ENCODE results near the gene ISCA2.

Gene ISCA2

GRCh38 chr14:74490486-74490885 is 3.1 kb upstream of the ISCA2 start:
- in situ Hi-C loops (cut with MboI; ENCODE audit: low pct_unique_long_range_greater_than_20kb, low sequenced_read_pairs, unreplicated experiment) = no loop called here
- DNase-seq (ENCODE audit: low spot score) = no peak
- no peak for TF ChIP-seq CTCF (IDR thresholded peaks at IDR 0.05; ENCODE audit: extremely low read depth, insufficient read depth, missing control alignments)

GRCh38 chr14:74491956-74492775 is 1.4 kb upstream of the ISCA2 start:
- peak; percentile 55 for DNase-seq (ENCODE audit: low spot score)
- in situ Hi-C loops (cut with MboI; ENCODE audit: low pct_unique_long_range_greater_than_20kb, low sequenced_read_pairs, unreplicated experiment) = no loop called here
- peak; percentile 57 for TF ChIP-seq CTCF (IDR thresholded peaks at IDR 0.05; ENCODE audit: extremely low read depth, insufficient read depth, missing control alignments)

- TF ChIP-seq CTCF (IDR thresholded peaks at IDR 0.05; ENCODE audit: extremely low read depth, insufficient read depth, missing control alignments) = no peak
- in situ Hi-C loops (cut with MboI; ENCODE audit: low pct_unique_long_range_greater_than_20kb, low sequenced_read_pairs, unreplicated experiment) = no loop called here
- DNase-seq (ENCODE audit: low spot score) = no peak
These were observed 706 bp upstream of the ISCA2 start, which contains the start of gene NPC2 for GRCh38 chr14:74492776-74493342. Gene NPC2, minus strand, starts transcription at chr14:74493305. Its CDS starts 31 bp downstream, at chr14:74493274.

GRCh38 chr14:74495356-74495755 is 1.8 kb downstream of the ISCA2 start:
- no peak for DNase-seq (ENCODE audit: low spot score)
- in situ Hi-C loops (cut with MboI; ENCODE audit: low pct_unique_long_range_greater_than_20kb, low sequenced_read_pairs, unreplicated experiment) = no loop called here
- no peak for TF ChIP-seq CTCF (IDR thresholded peaks at IDR 0.05; ENCODE audit: extremely low read depth, insufficient read depth, missing control alignments)

- no peak for TF ChIP-seq CTCF (IDR thresholded peaks at IDR 0.05; ENCODE audit: extremely low read depth, insufficient read depth, missing control alignments)
- in situ Hi-C loops (cut with MboI; ENCODE audit: low pct_unique_long_range_greater_than_20kb, low sequenced_read_pairs, unreplicated experiment) = no loop called here
These were observed 7.0 kb downstream of the ISCA2 start for GRCh38 chr14:74500417-74501134.

GRCh38 chr14:74501135-74501614 is 7.6 kb downstream of the ISCA2 start:
- TF ChIP-seq CTCF (IDR thresholded peaks at IDR 0.05; ENCODE audit: extremely low read depth, insufficient read depth, missing control alignments) = peak; percentile 32
- in situ Hi-C loops (cut with MboI; ENCODE audit: low pct_unique_long_range_greater_than_20kb, low sequenced_read_pairs, unreplicated experiment) = no loop called here
- DNase-seq (ENCODE audit: low spot score) = no peak

More at GRCh38 chr14:74500417-74501134, 7.0 kb downstream of the ISCA2 start:
- no peak for DNase-seq (ENCODE audit: low spot score)
